HG03354 (cell line): ENCODE data around the gene POP7.
"Not testable (repeated sequence)": the region's sequence is repeated elsewhere in the genome, so short reads cannot be mapped to it uniquely, and the experiment has no call there.

Source experiments
- ATAC-seq: cut with Tn5 transposase; IDR thresholded peaks from one replicate; pipeline ENCODE4 v1.9.1; 2021; ENCODE audit warnings: mild to moderate bottlenecking; ENCODE audit not compliant: unreplicated experiment, poor library complexity, severe bottlenecking

POP7 gene

DNA sequence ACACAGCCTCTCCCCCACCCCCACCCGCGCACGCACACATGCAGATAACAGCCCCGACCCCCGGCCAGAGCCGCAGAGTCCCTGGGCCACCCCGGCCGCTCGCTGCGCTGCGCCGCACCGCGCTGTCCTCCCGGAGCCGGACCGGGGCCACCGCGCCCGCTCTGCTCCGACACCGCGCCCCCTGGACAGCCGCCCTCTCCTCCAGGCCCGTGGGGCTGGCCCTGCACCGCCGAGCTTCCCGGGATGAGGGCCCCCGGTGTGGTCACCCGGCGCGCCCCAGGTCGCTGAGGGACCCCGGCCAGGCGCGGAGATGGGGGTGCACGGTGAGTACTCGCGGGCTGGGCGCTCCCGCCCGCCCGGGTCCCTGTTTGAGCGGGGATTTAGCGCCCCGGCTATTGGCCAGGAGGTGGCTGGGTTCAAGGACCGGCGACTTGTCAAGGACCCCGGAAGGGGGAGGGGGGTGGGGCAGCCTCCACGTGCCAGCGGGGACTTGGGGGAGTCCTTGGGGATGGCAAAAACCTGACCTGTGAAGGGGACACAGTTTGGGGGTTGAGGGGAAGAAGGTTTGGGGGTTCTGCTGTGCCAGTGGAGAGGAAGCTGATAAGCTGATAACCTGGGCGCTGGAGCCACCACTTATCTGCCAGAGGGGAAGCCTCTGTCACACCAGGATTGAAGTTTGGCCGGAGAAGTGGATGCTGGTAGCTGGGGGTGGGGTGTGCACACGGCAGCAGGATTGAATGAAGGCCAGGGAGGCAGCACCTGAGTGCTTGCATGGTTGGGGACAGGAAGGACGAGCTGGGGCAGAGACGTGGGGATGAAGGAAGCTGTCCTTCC is 15.0 kb downstream of the POP7 start:
- ATAC-seq, result no peak

DNA sequence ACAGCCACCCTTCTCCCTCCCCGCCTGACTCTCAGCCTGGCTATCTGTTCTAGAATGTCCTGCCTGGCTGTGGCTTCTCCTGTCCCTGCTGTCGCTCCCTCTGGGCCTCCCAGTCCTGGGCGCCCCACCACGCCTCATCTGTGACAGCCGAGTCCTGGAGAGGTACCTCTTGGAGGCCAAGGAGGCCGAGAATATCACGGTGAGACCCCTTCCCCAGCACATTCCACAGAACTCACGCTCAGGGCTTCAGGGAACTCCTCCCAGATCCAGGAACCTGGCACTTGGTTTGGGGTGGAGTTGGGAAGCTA is 15.5 kb downstream of the POP7 start:
- no peak for ATAC-seq

GRCh38 chr7:100722480-100723212 is 16.7 kb downstream of the POP7 start:
- ATAC-seq, result no peak

DNA sequence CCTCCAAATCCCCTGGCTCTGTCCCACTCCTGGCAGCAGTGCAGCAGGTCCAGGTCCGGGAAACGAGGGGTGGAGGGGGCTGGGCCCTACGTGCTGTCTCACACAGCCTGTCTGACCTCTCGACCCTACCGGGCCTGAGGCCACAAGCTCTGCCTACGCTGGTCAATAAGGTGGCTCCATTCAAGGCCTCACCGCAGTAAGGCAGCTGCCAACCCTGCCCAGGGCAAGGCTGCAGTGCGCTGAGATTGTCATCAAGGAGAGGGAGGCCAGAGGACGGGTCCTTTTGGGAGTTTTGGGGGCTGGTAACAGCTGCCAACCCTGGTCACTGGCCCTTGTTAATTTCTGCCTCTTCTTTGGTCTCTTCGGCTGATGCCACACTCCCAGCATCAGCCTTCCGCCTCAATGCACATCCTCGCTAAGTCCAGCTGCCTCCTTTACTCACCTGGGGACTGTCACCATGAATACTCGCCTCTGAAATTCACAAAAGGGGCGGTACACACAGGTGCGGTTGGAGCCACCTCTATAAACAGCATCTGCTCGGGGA is 17.9 kb downstream of the POP7 start:
- no peak for ATAC-seq

GRCh38 chr7:100724364-100724763 is 18.4 kb downstream of the POP7 start:
- not testable (repeated sequence) for ATAC-seq

DNA sequence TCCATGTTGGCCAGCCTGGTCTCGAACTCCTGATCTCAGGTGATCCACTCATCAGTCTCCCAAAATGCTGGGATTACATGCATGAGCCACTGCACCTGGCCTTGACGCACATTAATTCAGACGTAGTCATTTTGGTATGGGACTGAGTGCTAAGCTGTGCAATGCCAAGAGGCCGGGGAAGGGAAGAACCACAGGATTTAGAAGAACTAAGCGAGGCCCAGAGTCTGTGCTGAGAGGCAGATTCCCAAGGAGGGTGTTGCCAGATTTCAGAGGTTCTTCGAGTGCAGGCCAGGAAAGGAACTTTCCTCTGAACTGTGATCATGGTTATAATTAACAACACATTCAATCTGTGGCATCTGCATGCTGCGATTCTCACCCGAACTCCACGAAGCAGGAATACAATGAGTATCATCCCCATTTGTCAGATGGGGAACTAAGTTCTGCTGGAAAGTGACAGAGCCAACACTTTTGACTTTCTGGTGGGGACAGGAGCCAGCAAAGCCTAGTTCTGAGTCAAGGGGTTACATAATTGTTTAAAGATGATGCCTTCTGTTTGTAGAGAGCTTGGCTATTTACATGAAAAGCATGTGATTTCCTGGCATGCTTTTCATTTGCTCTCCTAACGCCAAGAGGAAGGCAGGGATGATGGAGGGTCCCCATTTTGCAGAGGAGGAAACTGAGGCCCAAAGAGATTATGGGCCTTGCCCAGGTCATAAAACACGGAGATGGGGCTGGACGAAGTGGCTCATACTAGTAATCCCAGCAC is 21.3 kb downstream of the POP7 start:
- no peak for ATAC-seq

GRCh38 chr7:100728196-100728595 is 22.3 kb downstream of the POP7 start:
- no peak for ATAC-seq

- no peak for ATAC-seq
Observed at GRCh38 chr7:100730136-100730800, 24.3 kb downstream of the POP7 start.

- no peak for ATAC-seq
Observed at GRCh38 chr7:100731937-100732636, 26.2 kb downstream of the POP7 start.

DNA sequence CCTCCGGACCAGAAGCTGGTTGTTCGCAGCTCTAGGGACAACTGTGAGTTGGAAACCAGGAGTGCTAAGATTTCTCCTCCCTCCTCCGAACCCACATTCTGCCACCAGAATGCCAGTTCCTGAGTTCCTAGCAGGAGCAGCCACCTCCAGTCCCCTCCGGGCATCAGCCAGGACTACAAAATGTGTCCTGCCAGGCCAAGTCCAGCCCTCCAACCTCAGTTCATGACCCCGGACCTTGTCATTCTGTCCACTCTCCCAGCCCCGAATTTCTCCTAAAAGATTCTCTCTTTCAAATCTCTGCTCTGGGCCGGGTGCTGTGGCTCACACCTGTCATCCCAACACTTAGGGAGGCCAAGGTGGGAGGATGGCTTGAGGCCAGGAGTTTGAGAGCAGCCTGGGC is 29.8 kb downstream of the POP7 start:
- ATAC-seq, result no peak

GRCh38 chr7:100736671-100737070 is 30.8 kb downstream of the POP7 start:
- ATAC-seq, result no peak

DNA sequence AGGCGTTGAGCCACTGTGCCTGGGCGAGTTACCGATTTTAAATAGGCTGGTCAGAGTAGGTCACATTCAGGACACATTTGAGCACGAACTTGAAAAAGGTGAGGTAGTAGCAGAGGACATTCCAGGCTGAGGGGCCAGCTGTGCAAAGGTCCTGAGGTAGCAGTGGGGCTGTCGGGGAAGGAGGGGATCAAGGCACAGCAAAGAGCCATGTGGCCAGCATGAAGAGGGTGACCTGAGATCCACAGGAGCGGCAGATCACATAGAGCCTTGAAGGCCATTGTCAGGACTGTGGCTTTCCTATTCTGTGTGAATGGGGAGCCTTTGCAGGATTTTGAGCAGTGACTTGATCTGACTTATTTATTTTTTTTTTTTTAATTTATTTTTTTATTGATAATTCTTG is 34.0 kb downstream of the POP7 start:
- no peak for ATAC-seq

DNA sequence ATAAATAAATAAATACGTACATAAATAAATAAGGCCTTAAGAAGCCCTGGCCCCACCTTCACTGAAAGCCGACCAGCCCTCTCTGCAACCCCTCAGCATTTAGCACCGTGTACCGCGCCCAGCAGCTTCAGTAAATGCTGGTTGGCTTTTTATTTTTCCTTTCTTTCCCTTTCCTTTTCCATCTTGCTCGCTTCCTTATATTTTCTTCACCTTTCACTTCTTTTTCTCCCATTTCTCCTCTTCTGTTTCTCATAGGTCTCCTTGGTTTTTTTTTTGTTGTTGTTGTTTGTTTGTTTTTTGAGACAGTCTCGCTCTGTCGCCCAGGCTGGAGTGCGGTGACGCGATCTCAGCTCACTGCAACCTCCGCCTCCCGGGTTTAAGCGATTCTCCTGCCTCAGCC is 38.7 kb downstream of the POP7 start:
- no peak for ATAC-seq

DNA sequence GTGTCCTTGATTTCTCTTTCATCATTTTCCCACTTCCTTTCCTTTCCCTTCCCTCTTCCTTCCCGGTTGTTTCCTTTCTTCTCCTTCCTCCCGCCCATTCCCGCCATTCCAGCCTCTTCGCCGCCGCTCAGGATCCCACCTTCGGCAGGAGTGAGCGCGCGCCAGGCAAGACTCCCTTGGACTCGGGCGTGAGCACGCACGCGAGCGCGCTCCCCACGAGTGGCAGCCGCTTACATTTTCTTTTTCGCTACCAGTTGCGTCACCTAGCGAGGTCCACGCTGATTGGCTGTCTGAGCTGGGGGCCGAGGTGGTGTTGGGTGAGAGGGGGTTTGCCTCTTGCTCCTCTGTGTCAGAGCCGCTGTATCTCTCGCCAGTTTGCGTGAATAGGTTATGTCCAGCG is 39.3 kb downstream of the POP7 start:
- ATAC-seq, result no peak

- no peak for ATAC-seq
Observed at GRCh38 chr7:100752994-100753393, 47.1 kb downstream of the POP7 start.

GRCh38 chr7:100753750-100754149 is 47.8 kb downstream of the POP7 start:
- no peak for ATAC-seq
